H9 (cell line): ENCODE results near the gene EFCAB6. TPM values are rescaled to one million over a fixed set of nuclear protein-coding genes. Genes with fewer than 3 reads are reported as not detected.

Experiments
- DNase-seq: peaks from one replicate; pipeline ENCODE4 v3.0.0-alpha.2; 2017
- H2AFZ ChIP-seq: one replicate; pipeline ENCODE4 v1.6.1; 2013; ENCODE audit warnings: mild to moderate bottlenecking, low read length, control low read depth, moderate library complexity
- H2AK5ac ChIP-seq: 2 replicates; pipeline ENCODE4 v1.6.1; 2013; ENCODE audit warnings: low read length, control low read depth, mixed read lengths; ENCODE audit not compliant: insufficient read length
- H2BK120ac ChIP-seq: one replicate; pipeline ENCODE4 v1.6.1; 2013; ENCODE audit warnings: low read depth, mild to moderate bottlenecking, low read length, control low read depth, inconsistent platforms; ENCODE audit not compliant: poor library complexity, severe bottlenecking
- H2BK12ac ChIP-seq: 2 replicates; pipeline ENCODE4 v1.6.1; 2013; ENCODE audit warnings: low read length, control low read depth, mixed read lengths, low read depth; ENCODE audit not compliant: insufficient read length
- H2BK15ac ChIP-seq: 2 replicates; pipeline ENCODE4 v1.6.1; 2013; ENCODE audit warnings: low read depth, low read length, control low read depth
- H2BK20ac ChIP-seq: one replicate; pipeline ENCODE4 v1.6.1; 2013; ENCODE audit warnings: low read depth, mild to moderate bottlenecking, low read length, control low read depth, inconsistent platforms; ENCODE audit not compliant: poor library complexity, severe bottlenecking
- H2BK5ac ChIP-seq: 2 replicates; pipeline ENCODE4 v1.6.1; 2013; ENCODE audit warnings: low read length, control low read depth, mixed read lengths; ENCODE audit not compliant: insufficient read length
- H3K14ac ChIP-seq: 2 replicates; pipeline ENCODE4 v1.6.1; 2013; ENCODE audit warnings: low read length, control low read depth; ENCODE audit not compliant: insufficient read depth
- H3K18ac ChIP-seq: 2 replicates; pipeline ENCODE4 v1.6.1; 2013; ENCODE audit warnings: low read depth, mild to moderate bottlenecking, mixed read lengths, low read length, control low read depth; ENCODE audit not compliant: insufficient read length
- H3K23ac ChIP-seq: 2 replicates; pipeline ENCODE4 v1.6.1; 2013; ENCODE audit warnings: low read length, control low read depth, mixed read lengths, low read depth; ENCODE audit not compliant: insufficient read length
- H3K23me2 ChIP-seq: 2 replicates; pipeline ENCODE4 v1.6.1; 2013; ENCODE audit warnings: low read depth, mild to moderate bottlenecking, mixed read lengths, low read length, control low read depth; ENCODE audit not compliant: insufficient read length, poor library complexity, severe bottlenecking
- H3K27ac ChIP-seq: 2 replicates; pipeline ENCODE4 v1.5.1; 2013; ENCODE audit warnings: low read length, control low read depth, mixed read lengths, low read depth; ENCODE audit not compliant: insufficient read length
- H3K27me3 ChIP-seq: 2 replicates; pipeline ENCODE4 v1.6.1; 2013; ENCODE audit warnings: low read length, control low read depth, inconsistent platforms; ENCODE audit not compliant: insufficient read depth
- H3K4ac ChIP-seq: 2 replicates; pipeline ENCODE4 v1.6.1; 2013; ENCODE audit warnings: low read depth, mild to moderate bottlenecking, control low read depth, inconsistent platforms, low read length, moderate library complexity
- H3K4me1 ChIP-seq: 2 replicates; pipeline ENCODE4 v1.6.1; 2013; ENCODE audit warnings: low read length, control low read depth, inconsistent platforms; ENCODE audit not compliant: insufficient read depth
- H3K4me2 ChIP-seq: 2 replicates; pipeline ENCODE4 v1.6.1; 2013; ENCODE audit warnings: low read length, control low read depth, mixed read lengths; ENCODE audit not compliant: insufficient read length, insufficient read depth
- H3K56ac ChIP-seq: 2 replicates; pipeline ENCODE4 v1.6.1; 2013; ENCODE audit warnings: low read depth, mild to moderate bottlenecking, mixed read lengths, low read length, control low read depth; ENCODE audit not compliant: insufficient read length
- H3K79me1 ChIP-seq: 2 replicates; pipeline ENCODE4 v1.6.1; 2013; ENCODE audit warnings: low read depth, mild to moderate bottlenecking, moderate library complexity, low read length, control low read depth, inconsistent platforms; ENCODE audit not compliant: insufficient read depth, poor library complexity, severe bottlenecking
- H3K79me2 ChIP-seq: 2 replicates; pipeline ENCODE4 v1.6.1; 2013; ENCODE audit warnings: low read length, control low read depth, inconsistent platforms; ENCODE audit not compliant: insufficient read depth
- H3K9ac ChIP-seq: 2 replicates; pipeline ENCODE4 v1.6.1; 2013; ENCODE audit warnings: low read length, control low read depth, mixed read lengths; ENCODE audit not compliant: insufficient read length; ENCODE audit errors: extremely low read depth
- H3K9me3 ChIP-seq: one replicate; pipeline ENCODE4 v1.6.1; 2013; ENCODE audit warnings: low read depth, low read length, inconsistent platforms; ENCODE audit not compliant: control insufficient read depth
- H3T11ph ChIP-seq: one replicate; pipeline ENCODE4 v1.6.1; 2013; ENCODE audit warnings: mild to moderate bottlenecking, low read length, control low read depth, inconsistent platforms
- H4K20me1 ChIP-seq: one replicate; pipeline ENCODE4 v1.6.1; 2013; ENCODE audit not compliant: control insufficient read depth, insufficient read length, insufficient read depth
- H4K5ac ChIP-seq: 2 replicates; pipeline ENCODE4 v1.6.1; 2013; ENCODE audit warnings: low read depth, mild to moderate bottlenecking, mixed read lengths, low read length, control low read depth; ENCODE audit not compliant: insufficient read length
- H4K8ac ChIP-seq: replicated peaks from 2 replicates; pipeline ENCODE4 v1.6.1; 2013; ENCODE audit warnings: low read length, control low read depth, mixed read lengths, low read depth; ENCODE audit not compliant: insufficient read length
- H4K91ac ChIP-seq: 2 replicates; pipeline ENCODE4 v1.6.1; 2013; ENCODE audit warnings: low read depth, mild to moderate bottlenecking, moderate library complexity, mixed read lengths, low read length, control low read depth; ENCODE audit not compliant: insufficient read length
- H3K27ac Mint-ChIP-seq, 3 experiments: 2 replicates in 2 of 3; 3 replicates in 1 of 3; pipeline ENCODE4 v1.8.0; 2020 to 2021; ENCODE audit warnings: mixed read lengths in 3 of 3, mild to moderate bottlenecking in 1 of 3, moderate library complexity in 1 of 3
- H3K27me3 Mint-ChIP-seq: 2 replicates; pipeline ENCODE4 v1.8.0; 2021; ENCODE audit warnings: low read depth, mild to moderate bottlenecking, moderate library complexity, mixed read lengths
- H3K36me3 Mint-ChIP-seq, 3 experiments: 2 replicates in 2 of 3; 3 replicates in 1 of 3; pipeline ENCODE4 v1.8.0; 2020 to 2021; ENCODE audit warnings: low read depth in 3 of 3, mixed read lengths in 3 of 3; ENCODE audit not compliant: insufficient read depth in 1 of 3
- H3K4me1 Mint-ChIP-seq, 2 experiments: 2 replicates each; pipeline ENCODE4 v1.8.0; 2020; ENCODE audit warnings: mixed read lengths in 2 of 2
- H3K4me3 Mint-ChIP-seq, 2 experiments: 2 replicates in 1 of 2; 3 replicates in 1 of 2; pipeline ENCODE4 v1.8.0; 2020 to 2021; ENCODE audit warnings: mild to moderate bottlenecking in 2 of 2, mixed read lengths in 2 of 2, moderate library complexity in 1 of 2
- H3K9me3 Mint-ChIP-seq, 2 experiments: 2 replicates in 1 of 2; 3 replicates in 1 of 2; pipeline ENCODE4 v1.8.0; 2020; ENCODE audit warnings: mild to moderate bottlenecking in 2 of 2, mixed read lengths in 2 of 2, moderate library complexity in 1 of 2
- CTCF ChIP-seq: fragments of 200-600 bp; sonication (generic); conservative IDR thresholded peaks from 3 replicates; pipeline ENCODE4 v1.8.0; 2021; ENCODE audit warnings: antibody characterized with exemption, mild to moderate bottlenecking
- WGBS: extraction: QIAGEN DNeasy Blood & Tissue Kit; methylation state at CpG from one replicate; pipeline ENCODE4 v1.1.7; 2013; ENCODE audit warnings: missing lambda C conversion rate, low lambda C conversion rate, mixed read lengths; ENCODE audit not compliant: insufficient read length; ENCODE audit errors: extremely low coverage; 5-methylcytosine and 5-hydroxymethylcytosine counted together
- total RNA-seq: library from RNA; stranded (reverse); gene quantifications from 2 replicates; pipeline ENCODE4 v1.2.1, GENCODE V29; 2021

The EFCAB6 gene
- total RNA-seq, 1 experiment from 2014 or later = 0.31 TPM

DNA sequence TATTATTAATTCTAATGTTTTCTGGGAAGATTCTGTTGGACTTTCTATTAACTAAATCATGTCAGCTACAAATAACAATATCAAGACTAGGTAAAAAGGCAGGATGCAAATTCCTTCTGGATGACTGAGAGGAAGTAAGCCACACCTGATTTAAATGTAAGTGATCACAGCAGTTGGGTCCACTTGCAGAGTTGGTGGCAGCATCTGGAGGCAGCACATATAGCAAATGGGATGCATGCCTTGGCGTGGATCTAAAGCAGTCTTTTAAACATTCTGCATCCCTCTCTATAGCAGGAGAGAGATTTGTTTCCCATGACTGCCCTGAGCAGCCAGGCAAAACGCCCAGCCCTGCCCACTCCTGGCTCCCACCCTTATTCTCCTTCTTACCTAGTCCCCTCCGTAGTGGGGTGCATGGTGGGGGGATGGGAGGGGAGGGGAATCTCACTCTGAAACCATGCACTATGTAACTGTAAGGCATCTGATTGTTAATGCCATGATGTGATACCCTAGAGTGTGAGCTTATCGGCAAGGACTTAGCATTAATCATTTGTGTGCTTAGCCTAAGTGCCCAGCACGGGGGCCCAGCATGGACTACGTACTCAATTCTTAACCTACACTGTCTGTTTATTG, 130.3 kb downstream of the EFCAB6 start:
- Mint-ChIP-seq H3K9me3 (peaks cover 5 to 6% of the 10 kb centered on the region in 2 experiments; a peak in 2 of 5 replicates), H3K4me3 (no peak overlapping the region), H3K4me1 (peaks cover 12 to 15% of the 10 kb centered on the region in 2 experiments), H3K27ac (no peak overlapping the region), H3K27me3 (peaks cover 9% of the 10 kb centered on the region), H3K36me3 (peaks cover 0 to 5% (median 2%) of the 10 kb centered on the region in 3 experiments; a peak in 2 of 7 replicates)
- Histone ChIP-seq H3K4me2 (no peak overlapping the region), H3K9me3 (no peaks in the 10 kb centered on the region), H4K91ac (no peak overlapping the region), H3K14ac (no peak overlapping the region), H2BK15ac (no peak overlapping the region), H2BK12ac (no peak overlapping the region), H4K20me1 (no peaks in the 10 kb centered on the region), H2BK120ac (no peak overlapping the region), H2AFZ (no peak overlapping the region), H2BK5ac (no peak overlapping the region), H3K9ac (no peak overlapping the region), H4K5ac (no peak overlapping the region), H3K79me2 (no peaks in the 10 kb centered on the region), H2AK5ac (no peak overlapping the region), H3T11ph (no peak overlapping the region), H3K27ac (no peak overlapping the region), H3K79me1 (no peaks in the 10 kb centered on the region), H4K8ac (no peak overlapping the region), H3K18ac (no peak overlapping the region), H3K27me3 (no peaks in the 10 kb centered on the region), H3K56ac (no peak overlapping the region), H3K23ac (no peak overlapping the region), H3K4ac (no peak overlapping the region), H2BK20ac (no peak overlapping the region), H3K4me1 (no peaks in the 10 kb centered on the region), H3K23me2 (no peaks in the 10 kb centered on the region)
- no CpG with 5 or more reads among the region's 6 CpGs for WGBS
- no peak for DNase-seq
- no peak for TF ChIP-seq CTCF
